NB4 (cell line): ENCODE results near the gene TMEM63A.

Experiments
- DNase-seq: peaks from one replicate; pipeline ENCODE4 v3.0.0; 2010; ENCODE audit warnings: low read depth
- H3K4me3 ChIP-seq: one replicate; pipeline ENCODE4 v1.5.1; 2011; ENCODE audit warnings: mild to moderate bottlenecking, low read depth, low read length, moderate library complexity
- MYC ChIP-seq: IDR thresholded peaks from 2 replicates; pipeline ENCODE4 v1.6.1; 2011; ENCODE audit warnings: low read depth, low read length
- POLR2A ChIP-seq: IDR thresholded peaks from 2 replicates; pipeline ENCODE4 v1.6.1; 2011; ENCODE audit warnings: mild to moderate bottlenecking; ENCODE audit not compliant: insufficient read length; ENCODE audit errors: extremely low read depth
- TF ChIP-seq, protein P1 (sequence below): IDR thresholded peaks from 2 replicates; pipeline ENCODE4 v1.6.1; 2011; ENCODE audit warnings: low read depth, low read length
- TF ChIP-seq, protein P2 (sequence below): IDR thresholded peaks from one replicate; pipeline ENCODE4 v1.5.1; 2012; ENCODE audit warnings: low read depth, low read length

Gene TMEM63A

GRCh38 chr1:225835856-225836255 is 46.3 kb downstream of the TMEM63A start:
- TF ChIP-seq, protein P1, sequence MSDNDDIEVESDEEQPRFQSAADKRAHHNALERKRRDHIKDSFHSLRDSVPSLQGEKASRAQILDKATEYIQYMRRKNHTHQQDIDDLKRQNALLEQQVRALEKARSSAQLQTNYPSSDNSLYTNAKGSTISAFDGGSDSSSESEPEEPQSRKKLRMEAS, result no peak
- TF ChIP-seq POLR2A, result no peak
- TF ChIP-seq, protein P2, sequence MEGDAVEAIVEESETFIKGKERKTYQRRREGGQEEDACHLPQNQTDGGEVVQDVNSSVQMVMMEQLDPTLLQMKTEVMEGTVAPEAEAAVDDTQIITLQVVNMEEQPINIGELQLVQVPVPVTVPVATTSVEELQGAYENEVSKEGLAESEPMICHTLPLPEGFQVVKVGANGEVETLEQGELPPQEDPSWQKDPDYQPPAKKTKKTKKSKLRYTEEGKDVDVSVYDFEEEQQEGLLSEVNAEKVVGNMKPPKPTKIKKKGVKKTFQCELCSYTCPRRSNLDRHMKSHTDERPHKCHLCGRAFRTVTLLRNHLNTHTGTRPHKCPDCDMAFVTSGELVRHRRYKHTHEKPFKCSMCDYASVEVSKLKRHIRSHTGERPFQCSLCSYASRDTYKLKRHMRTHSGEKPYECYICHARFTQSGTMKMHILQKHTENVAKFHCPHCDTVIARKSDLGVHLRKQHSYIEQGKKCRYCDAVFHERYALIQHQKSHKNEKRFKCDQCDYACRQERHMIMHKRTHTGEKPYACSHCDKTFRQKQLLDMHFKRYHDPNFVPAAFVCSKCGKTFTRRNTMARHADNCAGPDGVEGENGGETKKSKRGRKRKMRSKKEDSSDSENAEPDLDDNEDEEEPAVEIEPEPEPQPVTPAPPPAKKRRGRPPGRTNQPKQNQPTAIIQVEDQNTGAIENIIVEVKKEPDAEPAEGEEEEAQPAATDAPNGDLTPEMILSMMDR, result no peak
- TF ChIP-seq MYC, result no peak
- DNase-seq, result no peak

DNA sequence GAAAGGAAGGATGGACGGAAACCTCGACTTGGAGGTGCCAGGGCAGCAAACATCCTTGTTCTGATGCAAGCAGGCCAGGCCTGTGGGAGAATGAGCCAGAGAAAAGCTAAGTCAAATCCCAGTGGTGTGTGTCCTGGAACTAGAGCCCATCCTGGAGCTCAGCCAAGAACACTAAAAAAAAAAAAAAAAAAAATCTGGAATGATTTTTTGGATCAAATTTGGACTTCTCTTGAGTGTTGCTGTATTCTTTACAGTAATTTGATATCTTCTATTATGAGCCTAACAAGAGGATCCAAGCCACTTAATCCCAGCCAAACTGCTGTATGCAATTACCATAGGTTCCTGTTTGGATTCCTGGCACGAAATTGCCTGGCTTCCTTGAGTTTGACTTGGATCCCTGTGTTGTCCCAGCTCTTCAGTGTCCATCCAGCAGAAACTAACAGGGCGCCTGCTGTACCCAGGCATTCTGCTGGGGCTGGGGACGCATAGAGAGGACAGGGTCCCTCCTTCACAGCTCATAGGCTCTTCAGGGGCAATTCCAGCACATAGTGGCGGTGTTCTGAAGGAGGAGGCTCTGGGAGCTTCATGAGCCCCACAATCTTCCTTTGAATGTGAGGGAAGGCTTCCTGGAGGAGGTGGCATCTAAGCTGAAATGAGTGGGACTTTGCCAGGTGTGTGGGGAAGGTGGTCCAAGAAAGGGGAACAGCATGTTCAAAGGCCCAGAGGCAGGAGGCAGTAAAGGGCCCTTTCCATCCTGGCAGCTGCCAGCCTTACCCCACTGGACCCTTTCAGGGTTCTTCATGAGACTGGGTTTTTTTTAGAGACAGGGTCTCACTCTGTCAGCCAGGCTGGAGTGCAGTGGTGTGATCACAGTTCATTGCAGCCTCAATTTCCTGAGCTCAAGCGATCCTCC is 47.5 kb downstream of the TMEM63A start:
- no peak for TF ChIP-seq MYC
- TF ChIP-seq POLR2A, result no peak
- TF ChIP-seq, protein P1, result no peak
- no peak overlapping the region for H3K4me3 ChIP-seq

More at GRCh38 chr1:225835856-225836255, 46.3 kb downstream of the TMEM63A start:
- no peak overlapping the region for H3K4me3 ChIP-seq

DNA sequence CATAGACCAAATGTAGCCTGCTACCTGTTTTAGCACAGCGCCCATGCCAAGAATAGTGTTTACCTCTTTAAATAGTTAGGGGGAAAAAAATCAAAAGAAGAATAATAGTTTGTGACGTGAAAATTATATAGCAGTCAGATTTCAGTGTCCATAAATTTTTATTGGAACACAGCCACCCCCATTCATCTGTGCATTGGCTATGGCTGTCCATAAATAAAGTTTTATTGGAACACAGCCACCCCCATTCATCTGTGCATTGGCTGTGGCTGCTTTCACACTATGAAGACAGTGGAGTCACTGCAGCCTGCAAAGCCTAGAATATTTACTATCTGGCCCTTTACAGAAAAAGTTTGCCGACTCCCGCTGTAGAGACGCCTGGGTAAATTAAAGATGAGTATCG is 51.3 kb downstream of the TMEM63A start:
- H3K4me3 ChIP-seq, result no peak overlapping the region
- TF ChIP-seq POLR2A (no peak), MYC (no peak)
- TF ChIP-seq, protein P2, result no peak
- TF ChIP-seq, protein P1, result no peak
- DNase-seq, result no peak

More for the DNA sequence above, 47.5 kb downstream of the TMEM63A start:
- no peak for DNase-seq

GRCh38 chr1:225828706-225829345 is 53.4 kb downstream of the TMEM63A start:
- no peak overlapping the region for H3K4me3 ChIP-seq
- TF ChIP-seq, protein P1, result no peak
- TF ChIP-seq, protein P2, result no peak
- TF ChIP-seq POLR2A, result no peak
- TF ChIP-seq MYC, result no peak
- DNase-seq, result no peak

- no peak overlapping the region for H3K4me3 ChIP-seq
- DNase-seq, result no peak
- TF ChIP-seq, protein P2, result no peak
- TF ChIP-seq MYC (no peak), POLR2A (no peak)
Observed at GRCh38 chr1:225827076-225827475, 55.1 kb downstream of the TMEM63A start.

DNA sequence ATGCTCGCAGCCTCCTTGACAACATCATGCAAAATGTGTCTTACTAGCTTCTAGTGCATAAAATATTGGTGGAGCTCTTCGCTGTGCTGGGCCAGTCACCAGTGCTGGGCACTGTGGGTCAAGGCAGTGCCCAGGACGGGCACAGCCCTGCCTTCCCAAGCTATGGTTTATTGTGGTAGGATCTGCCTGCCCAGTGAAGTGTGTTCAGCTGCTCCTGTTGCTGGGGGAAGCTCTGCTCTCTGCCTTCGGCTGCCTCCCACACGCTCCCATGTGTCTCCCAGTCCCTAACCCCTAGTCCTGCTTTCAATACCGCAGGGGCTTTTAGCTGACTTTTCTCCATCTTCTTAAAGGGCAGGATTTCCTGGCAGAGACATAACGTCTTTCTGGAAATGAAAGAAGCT is 56.6 kb downstream of the TMEM63A start:
- no peak overlapping the region for H3K4me3 ChIP-seq
- TF ChIP-seq, protein P1, result no peak
- TF ChIP-seq POLR2A, result no peak
- TF ChIP-seq MYC, result no peak
- TF ChIP-seq, protein P2, result no peak
- no peak for DNase-seq
